Activated gamma-delta T cell (primary cell): Measurements from ENCODE around the gene VWA2.

Experiments
- DNase-seq: peaks from one replicate; lab custom pipeline; 2025; lab: John Stamatoyannopoulos, UW

The VWA2 gene

DNA sequence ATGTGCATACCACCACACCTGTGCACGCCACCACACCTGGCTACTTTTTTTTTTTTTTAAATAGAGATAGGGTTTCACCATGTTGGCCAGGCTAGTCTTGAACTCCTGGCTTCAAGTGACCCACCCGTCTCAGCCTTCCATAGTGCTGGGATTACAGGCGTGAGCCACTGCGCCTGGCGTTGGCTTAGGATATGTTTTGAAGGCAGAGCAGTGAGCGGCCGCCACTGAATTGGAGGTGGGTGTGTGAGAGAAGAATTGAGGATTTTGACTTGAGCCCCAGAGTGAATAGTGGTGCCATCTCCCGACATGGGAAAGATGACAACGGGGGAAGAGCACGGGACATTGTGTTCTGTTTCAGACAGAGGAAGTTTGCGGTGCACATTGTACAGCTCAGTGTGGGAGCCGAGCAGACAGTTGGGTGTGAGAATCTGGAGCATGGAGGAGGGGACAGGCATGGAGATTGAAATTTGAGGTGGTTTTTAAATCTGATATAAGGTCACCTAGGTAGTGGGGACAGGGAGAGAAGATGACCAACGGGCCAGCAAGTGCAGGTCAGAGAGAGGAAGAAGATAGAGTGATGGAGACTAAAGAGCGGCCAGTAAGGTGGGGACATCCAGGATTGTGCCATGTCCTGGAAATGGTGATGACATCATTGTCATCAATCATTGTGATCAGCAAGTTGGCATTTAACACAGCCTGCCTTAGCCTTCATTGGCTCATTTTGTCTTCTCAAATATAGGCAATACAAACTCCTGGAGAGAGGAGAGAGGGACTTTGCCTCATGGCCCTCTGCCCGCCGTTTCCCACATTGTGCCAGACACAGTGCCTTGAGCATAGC, 35.8 kb downstream of the VWA2 start:
- no peak for DNase-seq

DNA sequence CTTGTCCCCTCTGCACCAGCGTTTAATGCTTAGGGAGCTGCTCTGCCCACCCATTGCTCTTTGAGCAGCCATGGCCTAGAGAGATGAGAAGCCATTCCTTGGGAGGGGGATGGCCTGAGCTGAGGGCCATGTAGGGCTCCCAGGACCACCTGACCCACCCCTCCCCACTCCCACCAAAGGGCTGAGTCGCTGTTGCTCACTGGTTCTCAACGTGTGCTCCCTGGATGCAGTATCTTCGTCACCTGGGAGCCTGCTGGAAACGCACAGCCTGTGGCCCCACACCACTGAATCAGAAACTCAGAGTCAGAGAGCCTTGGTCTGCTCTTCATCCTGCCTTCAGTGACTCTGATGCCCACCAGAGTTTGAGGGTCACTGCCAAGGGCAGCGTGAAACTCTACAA, 37.0 kb downstream of the VWA2 start:
- DNase-seq, result no peak

DNA sequence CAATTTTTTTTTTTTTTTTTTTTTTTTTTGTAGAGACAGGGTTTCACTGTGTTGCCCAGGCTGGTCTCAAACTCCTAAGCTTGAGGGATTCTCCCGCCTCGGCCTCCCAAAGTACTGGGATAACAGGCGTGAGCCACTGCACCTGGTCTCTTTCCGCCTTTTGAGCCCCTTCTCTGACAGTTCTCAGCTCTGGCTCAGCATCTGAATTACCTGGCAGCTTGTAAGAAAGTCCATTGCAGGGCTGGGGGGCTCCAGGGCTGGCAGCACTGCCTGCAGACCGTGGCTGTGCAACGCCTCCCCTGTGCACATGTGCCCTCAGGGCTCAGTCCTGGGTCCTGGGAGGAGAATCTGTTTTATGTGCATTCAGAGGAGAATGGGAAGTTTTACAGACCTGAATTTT, 37.6 kb downstream of the VWA2 start:
- DNase-seq, result no peak

DNA sequence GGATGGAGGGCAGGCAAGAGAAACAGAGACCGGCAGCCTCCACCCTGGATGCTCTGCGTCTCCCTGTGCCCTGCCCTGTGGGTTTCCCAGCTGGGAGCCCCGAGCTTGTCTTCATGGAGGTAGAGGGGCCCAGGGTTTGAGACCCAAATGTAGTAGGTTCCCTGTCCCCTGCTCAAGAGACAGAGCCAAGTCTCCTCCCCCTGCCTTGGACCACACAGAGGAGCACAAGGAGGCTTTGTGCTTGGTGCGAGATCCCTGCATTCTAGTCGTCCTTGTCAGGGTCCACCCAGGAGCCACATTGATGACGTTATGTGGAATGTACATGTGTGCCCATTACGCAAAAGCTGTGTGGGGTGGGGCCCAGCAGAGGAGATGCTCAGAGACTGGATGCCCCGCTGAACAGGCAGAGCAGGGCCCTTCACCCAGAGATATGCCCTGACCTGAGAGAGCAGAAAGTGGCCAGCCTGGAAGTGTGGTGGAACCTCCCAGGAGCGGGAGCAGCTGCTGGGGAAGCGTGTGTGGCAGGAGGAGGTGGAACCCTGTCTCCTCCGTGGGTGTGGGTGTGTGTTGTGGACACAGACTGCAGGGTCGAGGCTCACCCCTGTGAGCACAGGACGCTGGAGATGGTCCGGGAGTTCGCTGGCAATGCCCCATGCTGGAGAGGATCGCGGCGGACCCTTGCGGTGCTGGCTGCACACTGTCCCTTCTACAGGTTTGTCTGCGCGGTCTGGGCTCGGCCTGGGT, 39.3 kb downstream of the VWA2 start:
- no peak for DNase-seq

DNA sequence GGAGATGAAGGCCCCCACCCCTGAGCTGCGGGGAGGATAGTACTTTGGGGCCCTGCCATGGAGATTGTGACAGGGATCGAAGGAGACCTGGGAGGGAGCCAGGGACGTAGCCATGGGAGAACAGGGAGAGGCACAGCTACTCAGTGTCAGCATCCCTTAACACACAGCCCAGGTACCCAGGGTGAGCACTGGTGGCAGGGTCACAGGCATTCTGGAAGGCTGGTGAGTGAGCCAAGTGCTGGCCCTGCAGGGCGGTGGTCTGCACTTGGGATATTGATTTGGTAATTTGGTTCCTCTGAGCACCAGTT, 39.8 kb downstream of the VWA2 start:
- no peak for DNase-seq

DNA sequence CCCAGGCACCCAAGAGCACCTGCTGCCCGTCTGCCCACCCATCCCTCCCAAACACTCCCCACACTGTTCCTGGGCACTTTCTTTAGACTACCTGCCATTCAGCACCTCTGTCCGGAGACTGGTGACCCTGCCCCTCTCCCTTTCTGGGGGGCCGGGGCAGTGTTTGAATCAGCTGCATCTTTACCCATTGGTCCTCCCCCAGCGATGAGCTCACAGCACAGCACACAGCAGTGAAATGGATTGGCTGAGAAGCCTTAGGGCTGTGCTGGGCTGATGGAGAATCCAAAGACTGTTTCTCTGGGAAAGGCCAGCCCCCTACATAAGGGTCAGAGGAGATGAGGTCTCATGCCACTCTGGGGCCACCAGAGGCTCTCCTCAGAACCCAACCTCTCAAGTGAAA, 40.2 kb downstream of the VWA2 start:
- DNase-seq, result no peak

DNA sequence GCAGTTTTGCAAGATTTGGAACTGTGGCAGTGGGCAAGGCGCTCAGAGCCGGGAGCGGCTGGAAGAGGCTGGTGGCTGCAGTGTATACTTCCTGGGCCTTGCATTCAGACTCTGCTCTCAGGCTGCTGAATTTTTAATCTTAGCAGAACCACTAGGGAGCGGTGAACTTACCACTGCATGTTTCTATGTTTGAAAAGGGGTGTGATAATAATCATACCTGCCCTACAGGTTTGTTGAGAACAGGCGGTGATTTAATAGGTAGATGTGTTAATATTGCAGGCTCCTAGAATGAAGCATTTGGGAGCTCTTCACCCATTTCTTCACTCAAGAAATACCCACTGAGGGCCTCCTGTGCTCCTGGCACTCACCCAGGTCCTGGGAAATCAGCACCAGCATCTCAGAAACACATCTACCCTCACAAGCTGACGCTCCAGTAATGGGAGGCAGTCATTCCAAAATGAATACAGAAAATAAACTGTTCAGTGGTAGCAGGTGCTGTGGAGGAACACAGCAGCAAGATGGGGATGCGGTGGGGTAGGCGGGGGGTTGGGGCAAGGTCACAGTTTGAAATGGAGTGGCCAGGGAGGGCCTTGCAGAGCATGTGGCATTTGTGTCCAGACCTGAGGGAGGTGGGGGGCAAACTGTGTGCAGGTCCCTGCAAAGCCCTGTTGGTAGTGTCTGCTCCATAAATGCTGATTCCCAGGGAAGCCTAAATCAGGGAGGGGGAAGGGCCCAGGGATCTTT, 41.0 kb downstream of the VWA2 start:
- DNase-seq, result no peak

DNA sequence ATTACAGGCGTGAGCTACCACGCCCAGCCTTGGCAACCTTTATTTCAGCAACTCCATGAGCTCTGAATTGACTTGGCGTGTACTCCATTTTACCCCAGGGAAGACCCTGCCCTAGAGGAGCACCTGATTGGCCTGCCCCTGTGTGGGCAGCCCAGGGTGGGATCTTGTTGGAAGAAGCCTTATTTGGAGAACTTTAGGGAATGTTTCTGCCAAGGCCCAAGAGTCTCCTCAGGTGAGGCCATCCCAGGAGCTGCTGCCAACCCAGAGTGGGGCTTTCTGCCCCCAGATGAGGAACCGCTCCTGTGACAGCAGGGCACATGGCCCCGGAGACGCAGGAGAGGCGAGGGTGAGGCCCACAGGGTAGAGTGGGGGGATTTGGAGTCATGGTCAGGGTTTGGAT, 42.0 kb downstream of the VWA2 start:
- no peak for DNase-seq

DNA sequence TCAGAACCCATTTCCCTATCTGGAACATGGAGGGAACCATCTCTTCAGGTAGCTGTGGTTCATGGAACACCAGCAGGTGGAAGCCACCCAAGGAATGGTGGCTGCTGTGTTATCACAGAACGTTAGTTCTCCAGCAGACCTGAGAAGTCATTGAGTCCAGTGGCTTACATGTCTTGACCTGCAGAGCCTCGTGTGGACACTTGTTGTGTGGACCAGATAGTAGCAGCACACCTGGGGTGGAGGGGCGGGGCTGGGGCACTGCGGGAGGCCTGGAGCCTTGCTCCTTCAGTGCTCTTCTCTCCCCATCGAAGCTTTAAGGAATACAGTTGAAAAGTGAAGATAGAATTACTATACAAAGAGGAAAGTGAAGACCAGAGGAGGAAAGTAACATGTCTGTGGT, 42.4 kb downstream of the VWA2 start:
- no peak for DNase-seq

DNA sequence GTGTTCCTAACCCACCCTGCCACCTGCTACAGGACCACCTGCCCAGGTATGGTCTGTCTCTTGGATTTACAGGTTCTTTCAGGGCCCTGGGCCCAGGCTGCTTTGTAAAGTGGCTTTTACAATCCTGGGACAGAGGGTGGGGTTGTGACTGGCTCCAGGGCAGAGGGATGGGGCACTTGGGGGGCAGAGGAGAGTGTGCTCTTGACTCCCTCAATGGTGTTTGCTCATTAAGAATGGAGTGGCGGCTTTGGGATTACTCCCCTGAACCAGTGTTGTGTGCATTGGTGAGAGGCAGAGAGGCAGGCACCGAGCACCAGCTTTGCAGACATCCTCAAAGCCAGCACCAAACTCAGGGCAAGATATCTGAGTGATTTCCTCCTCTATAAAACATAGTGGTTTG, 43.5 kb downstream of the VWA2 start:
- no peak for DNase-seq

DNA sequence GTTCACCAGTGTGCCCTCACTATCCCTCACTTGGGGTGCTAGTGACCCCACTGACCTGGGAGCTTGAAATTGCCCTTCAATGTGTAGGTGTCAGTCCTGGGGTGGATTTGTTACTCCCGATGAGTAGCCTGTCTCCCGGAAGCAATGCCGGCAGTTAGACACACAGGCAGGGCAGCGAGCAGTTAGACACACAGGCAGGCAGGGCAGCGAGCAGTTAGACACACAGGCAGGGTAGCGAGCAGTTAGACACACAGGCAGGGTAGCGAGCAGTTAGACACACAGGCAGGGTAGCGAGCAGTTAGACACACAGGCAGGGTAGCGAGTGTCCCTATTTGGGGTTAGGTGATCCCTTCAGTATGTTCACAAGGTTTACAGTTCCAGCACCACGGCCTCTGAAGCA, 44.0 kb downstream of the VWA2 start:
- DNase-seq, result no peak

DNA sequence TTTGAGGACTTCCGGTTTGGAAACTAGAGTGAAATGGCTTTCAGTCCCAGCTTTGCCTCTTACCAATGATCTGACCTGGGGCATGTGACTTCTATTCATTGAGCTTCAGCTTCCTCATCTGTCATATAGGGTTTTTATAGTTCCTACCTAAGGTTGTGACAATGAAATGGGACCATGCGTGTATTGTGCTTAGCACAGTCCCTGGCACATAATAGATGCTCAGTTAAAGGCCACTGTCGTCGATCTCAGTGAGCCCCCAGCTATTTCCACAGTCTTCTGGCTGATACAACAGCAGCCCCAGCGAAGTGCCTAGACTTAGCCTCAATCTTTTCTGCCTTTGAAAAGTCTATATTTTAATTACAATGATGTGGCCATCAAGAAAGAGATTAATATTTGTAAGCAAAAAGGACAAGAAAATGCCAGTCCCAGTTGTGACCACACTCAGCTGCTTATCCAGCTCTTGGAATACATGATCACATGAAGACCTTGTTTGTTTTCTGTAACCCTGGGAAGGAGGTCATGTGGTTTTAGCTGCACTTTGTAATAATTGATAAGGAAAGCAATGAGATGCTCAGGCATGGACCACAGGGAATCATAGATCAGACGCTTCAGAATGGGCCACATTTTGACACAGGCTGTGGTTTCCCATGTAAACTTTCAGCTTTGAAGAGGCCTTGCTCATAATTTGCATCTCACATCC, 44.6 kb downstream of the VWA2 start:
- no peak for DNase-seq

DNA sequence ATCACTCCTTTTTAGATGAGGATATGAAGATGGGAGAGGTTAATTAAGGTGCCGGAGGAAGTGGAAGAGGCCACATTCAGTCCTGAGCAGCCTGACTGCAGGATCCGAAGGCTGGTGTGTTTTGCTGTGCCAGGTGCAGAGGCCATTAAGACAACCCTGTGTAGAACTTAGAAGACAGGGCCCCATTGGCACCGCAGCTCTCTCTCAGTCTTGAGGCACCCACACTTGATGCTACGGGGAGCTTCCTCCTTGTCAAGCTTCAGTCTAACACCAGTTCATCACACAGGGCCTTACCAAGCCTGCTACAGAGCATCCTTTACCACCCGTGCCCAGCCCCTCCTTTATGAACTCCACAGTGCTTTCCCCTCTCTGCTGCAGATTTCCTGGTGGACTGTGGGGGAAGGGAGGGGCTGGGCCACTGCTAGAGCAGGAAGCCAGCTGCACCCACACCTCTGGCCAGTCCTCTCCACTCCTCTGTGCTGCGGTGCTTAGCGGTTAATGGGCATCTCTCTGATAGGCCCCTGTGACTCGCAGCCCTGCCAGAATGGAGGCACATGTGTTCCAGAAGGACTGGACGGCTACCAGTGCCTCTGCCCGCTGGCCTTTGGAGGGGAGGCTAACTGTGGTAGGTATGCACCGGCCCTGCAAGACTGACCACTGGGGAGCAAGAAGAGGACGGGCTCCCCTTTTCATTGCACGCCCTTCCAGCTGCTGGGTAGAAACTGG, 45.5 kb downstream of the VWA2 start:
- no peak for DNase-seq

DNA sequence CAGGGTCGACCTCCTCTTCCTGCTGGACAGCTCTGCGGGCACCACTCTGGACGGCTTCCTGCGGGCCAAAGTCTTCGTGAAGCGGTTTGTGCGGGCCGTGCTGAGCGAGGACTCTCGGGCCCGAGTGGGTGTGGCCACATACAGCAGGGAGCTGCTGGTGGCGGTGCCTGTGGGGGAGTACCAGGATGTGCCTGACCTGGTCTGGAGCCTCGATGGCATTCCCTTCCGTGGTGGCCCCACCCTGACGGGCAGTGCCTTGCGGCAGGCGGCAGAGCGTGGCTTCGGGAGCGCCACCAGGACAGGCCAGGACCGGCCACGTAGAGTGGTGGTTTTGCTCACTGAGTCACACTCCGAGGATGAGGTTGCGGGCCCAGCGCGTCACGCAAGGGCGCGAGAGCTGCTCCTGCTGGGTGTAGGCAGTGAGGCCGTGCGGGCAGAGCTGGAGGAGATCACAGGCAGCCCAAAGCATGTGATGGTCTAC, 46.9 kb downstream of the VWA2 start:
- DNase-seq, result no peak

DNA sequence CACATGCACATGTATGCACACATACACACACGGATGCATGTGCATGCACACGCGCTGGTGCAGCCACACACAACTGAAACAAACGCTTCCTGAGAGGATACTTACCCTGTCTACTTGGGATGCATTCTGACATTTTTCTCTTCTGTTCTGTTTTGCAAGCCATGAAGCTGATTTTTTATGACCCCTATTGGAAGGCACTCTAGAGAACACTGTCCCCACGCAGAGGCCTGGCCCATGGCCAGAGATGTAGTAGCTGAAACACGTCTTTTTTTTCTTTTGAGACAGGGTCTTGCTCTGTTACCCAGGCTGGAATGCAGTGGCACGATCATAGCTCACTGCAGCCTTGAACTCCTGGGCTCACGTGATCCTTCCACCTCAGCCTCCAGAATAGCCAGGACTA, 47.9 kb downstream of the VWA2 start:
- DNase-seq, result no peak

DNA sequence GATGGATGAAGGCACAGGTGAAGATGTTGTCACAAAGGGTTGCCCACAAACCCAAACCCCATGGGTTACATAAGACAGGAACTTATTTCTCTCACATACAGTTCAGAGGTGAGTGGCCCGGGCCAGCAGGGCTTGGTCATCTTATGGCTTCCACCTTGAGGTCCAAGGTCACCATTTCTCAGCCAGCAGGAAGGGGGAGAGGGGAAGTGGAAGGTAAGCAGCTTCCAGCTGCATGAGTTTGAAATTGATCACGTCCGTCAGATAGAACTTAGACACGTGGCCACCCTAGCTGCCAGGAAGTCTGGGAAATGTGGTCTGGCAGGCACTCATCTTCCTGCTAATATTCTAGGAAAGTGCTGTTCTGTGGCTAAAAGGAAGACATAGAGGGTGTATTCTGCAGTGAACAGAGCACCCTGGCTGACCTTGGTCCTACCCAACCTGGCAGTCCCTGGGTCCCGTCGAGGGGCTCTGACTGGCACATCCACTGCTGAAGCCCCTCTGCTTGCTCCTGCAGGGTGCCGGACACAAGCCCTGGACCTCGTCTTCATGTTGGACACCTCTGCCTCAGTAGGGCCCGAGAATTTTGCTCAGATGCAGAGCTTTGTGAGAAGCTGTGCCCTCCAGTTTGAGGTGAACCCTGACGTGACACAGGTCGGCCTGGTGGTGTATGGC, 49.5 kb downstream of the VWA2 start:
- no peak for DNase-seq

DNA sequence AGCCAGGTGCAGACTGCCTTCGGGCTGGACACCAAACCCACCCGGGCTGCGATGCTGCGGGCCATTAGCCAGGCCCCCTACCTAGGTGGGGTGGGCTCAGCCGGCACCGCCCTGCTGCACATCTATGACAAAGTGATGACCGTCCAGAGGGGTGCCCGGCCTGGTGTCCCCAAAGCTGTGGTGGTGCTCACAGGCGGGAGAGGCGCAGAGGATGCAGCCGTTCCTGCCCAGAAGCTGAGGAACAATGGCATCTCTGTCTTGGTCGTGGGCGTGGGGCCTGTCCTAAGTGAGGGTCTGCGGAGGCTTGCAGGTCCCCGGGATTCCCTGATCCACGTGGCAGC, 50.0 kb downstream of the VWA2 start:
- DNase-seq, result no peak

DNA sequence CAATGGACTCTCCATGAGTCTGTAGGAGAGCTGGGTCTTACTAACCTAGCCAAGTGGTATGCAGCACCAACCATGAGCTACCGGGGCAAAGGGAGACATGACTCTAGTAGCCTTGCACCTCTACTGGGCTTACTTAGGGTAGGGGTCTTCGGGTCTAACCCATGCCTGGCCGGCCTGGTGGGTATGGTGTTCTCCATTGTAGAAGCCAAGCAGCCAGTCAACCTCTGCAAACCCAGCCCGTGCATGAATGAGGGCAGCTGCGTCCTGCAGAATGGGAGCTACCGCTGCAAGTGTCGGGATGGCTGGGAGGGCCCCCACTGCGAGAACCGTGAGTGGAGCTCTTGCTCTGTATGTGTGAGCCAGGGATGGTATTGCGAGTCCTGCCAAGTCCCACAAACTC, 51.0 kb downstream of the VWA2 start:
- no peak for DNase-seq

DNA sequence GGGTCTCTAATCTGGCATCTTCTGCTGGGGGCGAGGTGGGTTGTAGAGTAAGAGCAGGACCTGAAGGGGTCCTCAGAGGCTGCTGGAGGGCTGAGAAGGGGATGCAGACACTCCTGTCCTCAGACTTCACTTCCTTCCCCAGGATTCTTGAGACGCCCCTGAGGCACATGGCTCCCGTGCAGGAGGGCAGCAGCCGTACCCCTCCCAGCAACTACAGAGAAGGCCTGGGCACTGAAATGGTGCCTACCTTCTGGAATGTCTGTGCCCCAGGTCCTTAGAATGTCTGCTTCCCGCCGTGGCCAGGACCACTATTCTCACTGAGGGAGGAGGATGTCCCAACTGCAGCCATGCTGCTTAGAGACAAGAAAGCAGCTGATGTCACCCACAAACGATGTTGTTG, 52.0 kb downstream of the VWA2 start:
- DNase-seq, result no peak

DNA sequence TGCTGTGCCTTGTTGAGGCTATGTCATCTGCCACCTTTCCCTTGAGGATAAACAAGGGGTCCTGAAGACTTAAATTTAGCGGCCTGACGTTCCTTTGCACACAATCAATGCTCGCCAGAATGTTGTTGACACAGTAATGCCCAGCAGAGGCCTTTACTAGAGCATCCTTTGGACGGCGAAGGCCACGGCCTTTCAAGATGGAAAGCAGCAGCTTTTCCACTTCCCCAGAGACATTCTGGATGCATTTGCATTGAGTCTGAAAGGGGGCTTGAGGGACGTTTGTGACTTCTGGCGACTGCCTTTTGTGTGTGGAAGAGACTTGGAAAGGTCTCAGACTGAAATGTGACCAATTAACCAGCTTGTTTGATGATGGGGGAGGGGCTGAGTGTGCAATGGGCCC, 52.5 kb downstream of the VWA2 start:
- no peak for DNase-seq

DNA sequence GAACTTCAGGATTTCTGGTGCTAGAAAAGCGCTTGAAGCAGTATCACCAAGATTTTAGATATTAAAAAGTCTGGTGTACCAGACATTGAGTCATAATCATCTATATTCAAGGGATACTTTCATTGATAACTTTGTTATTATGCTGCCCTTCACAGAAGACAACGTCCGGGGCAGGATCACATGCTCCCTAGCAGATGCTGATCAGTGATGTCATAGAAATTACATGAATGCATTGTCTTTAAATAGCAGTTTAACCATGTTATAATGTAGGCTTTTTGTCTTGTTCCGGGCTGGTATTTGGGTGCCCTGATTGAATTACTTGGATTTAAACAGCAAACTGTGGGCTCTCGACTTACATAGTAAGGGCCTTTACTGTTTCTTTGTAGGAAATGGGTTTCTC, 54.0 kb downstream of the VWA2 start:
- no peak for DNase-seq
